ENCODE data around the gene NRXN3. TPM values are rescaled to one million over a fixed set of nuclear protein-coding genes. Genes with fewer than 3 reads are reported as not detected.

Gene NRXN3
- total RNA-seq, 1 donor, result 2.5 TPM

GRCh38 chr14:79084861-79085260, 914.7 kb downstream of the NRXN3 start:
- Histone ChIP-seq H4K20me1 (ENCODE audit: insufficient read depth, low read length) (no peaks in the 10 kb centered on the region), H3K9me3 (ENCODE audit: low read depth, low read length) (no peaks in the 10 kb centered on the region), H3K4me1 (ENCODE audit: insufficient read depth, low read length) (no peaks in the 10 kb centered on the region), H3K4me3 (ENCODE audit: insufficient read depth, low read length) (no peak overlapping the region), H3K36me3 (ENCODE audit: insufficient read depth, low read length) (no peaks in the 10 kb centered on the region), H3K4me2 (ENCODE audit: insufficient read depth, low read length) (no peak overlapping the region), H2AFZ (ENCODE audit: low read length) (no peak overlapping the region), H3K27ac (ENCODE audit: low read depth, low read length) (no peak overlapping the region), H3K79me2 (ENCODE audit: insufficient read depth, low read length) (no peaks in the 10 kb centered on the region), H3K27me3 (ENCODE audit: insufficient read depth, low read length) (no peaks in the 10 kb centered on the region)
- TF ChIP-seq, protein P1, sequence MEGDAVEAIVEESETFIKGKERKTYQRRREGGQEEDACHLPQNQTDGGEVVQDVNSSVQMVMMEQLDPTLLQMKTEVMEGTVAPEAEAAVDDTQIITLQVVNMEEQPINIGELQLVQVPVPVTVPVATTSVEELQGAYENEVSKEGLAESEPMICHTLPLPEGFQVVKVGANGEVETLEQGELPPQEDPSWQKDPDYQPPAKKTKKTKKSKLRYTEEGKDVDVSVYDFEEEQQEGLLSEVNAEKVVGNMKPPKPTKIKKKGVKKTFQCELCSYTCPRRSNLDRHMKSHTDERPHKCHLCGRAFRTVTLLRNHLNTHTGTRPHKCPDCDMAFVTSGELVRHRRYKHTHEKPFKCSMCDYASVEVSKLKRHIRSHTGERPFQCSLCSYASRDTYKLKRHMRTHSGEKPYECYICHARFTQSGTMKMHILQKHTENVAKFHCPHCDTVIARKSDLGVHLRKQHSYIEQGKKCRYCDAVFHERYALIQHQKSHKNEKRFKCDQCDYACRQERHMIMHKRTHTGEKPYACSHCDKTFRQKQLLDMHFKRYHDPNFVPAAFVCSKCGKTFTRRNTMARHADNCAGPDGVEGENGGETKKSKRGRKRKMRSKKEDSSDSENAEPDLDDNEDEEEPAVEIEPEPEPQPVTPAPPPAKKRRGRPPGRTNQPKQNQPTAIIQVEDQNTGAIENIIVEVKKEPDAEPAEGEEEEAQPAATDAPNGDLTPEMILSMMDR (IDR thresholded peaks at IDR 0.05; ENCODE audit: extremely low read depth, low read depth, low read length), result no peak
- no peak for DNase-seq (ENCODE audit: insufficient read length, low spot score, missing footprints)

DNA sequence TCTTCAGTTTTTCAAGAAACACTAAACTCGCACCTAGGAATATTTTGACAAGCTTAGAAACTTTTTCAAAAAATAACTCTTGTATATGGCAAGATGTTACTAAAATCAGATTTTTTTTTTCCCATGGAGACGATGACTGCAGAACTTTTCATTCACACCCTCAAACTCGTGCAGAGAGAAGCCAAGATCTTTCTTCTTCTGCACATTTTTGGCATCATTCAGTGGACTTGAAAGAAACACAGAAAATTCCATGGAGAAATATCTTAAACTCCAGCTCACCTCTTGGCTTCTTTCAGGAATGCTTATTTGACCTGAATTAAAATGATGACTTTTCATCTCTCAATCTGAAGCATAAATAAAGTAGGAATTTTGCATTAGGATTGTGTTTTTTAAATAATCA, 919.4 kb downstream of the NRXN3 start:
- H3K27ac ChIP-seq (ENCODE audit: low read depth, low read length), result no peak overlapping the region
- H4K20me1 ChIP-seq (ENCODE audit: insufficient read depth, low read length), result no peaks in the 10 kb centered on the region
- no peak for DNase-seq (ENCODE audit: insufficient read length, low spot score, missing footprints)
- no peak overlapping the region for H3K4me2 ChIP-seq (ENCODE audit: insufficient read depth, low read length)
- TF ChIP-seq, protein P1 (IDR thresholded peaks at IDR 0.05; ENCODE audit: extremely low read depth, low read depth, low read length), result no peak
- no peaks in the 10 kb centered on the region for H3K4me1 ChIP-seq (ENCODE audit: insufficient read depth, low read length)
- H2AFZ ChIP-seq (ENCODE audit: low read length), result no peak overlapping the region
- no peak overlapping the region for H3K4me3 ChIP-seq (ENCODE audit: insufficient read depth, low read length)
- no peaks in the 10 kb centered on the region for H3K36me3 ChIP-seq (ENCODE audit: insufficient read depth, low read length)
- no peaks in the 10 kb centered on the region for H3K27me3 ChIP-seq (ENCODE audit: insufficient read depth, low read length)
- H3K79me2 ChIP-seq (ENCODE audit: insufficient read depth, low read length), result no peaks in the 10 kb centered on the region
- no peaks in the 10 kb centered on the region for H3K9me3 ChIP-seq (ENCODE audit: low read depth, low read length)

DNA sequence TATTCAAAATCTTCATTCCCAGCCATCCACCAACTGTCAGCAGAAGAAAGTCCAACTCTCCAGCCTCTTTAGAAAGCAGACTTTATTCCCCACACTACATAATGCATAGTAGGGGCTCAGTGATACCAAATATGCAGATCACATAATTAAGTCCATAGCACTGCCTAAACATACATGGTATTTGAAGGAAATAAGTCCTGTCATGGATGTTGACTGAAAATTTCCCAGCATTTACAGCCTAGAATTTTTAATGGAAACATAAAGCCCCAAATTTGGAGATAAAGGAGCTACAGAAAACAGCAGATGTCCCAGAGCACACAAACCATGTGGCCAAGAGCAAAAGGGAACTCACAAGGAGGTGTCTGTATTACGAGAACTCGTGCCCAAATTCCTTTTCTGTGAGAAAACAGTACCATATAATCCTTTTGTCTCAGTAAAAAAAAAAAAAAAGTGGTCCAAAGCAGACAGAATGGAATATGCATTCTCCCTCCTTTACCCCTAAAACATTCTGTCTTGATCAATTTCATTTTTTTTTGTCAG, 920.5 kb downstream of the NRXN3 start:
- DNase-seq (ENCODE audit: insufficient read length, low spot score, missing footprints), result no peak
- H2AFZ ChIP-seq (ENCODE audit: low read length), result no peak overlapping the region
- TF ChIP-seq, protein P1 (IDR thresholded peaks at IDR 0.05; ENCODE audit: extremely low read depth, low read depth, low read length), result no peak
- H4K20me1 ChIP-seq (ENCODE audit: insufficient read depth, low read length), result no peaks in the 10 kb centered on the region
- H3K27me3 ChIP-seq (ENCODE audit: insufficient read depth, low read length), result no peaks in the 10 kb centered on the region
- no peaks in the 10 kb centered on the region for H3K36me3 ChIP-seq (ENCODE audit: insufficient read depth, low read length)
- no peaks in the 10 kb centered on the region for H3K79me2 ChIP-seq (ENCODE audit: insufficient read depth, low read length)
- H3K4me1 ChIP-seq (ENCODE audit: insufficient read depth, low read length), result no peaks in the 10 kb centered on the region
- no peaks in the 10 kb centered on the region for H3K9me3 ChIP-seq (ENCODE audit: low read depth, low read length)
- no peak overlapping the region for H3K27ac ChIP-seq (ENCODE audit: low read depth, low read length)
- H3K4me2 ChIP-seq (ENCODE audit: insufficient read depth, low read length), result no peak overlapping the region
- no peak overlapping the region for H3K4me3 ChIP-seq (ENCODE audit: insufficient read depth, low read length)

- no peak overlapping the region for H3K4me3 ChIP-seq (ENCODE audit: insufficient read depth, low read length)
- TF ChIP-seq, protein P1 (IDR thresholded peaks at IDR 0.05; ENCODE audit: extremely low read depth, low read depth, low read length), result no peak
- H3K9me3 ChIP-seq (ENCODE audit: low read depth, low read length), result no peaks in the 10 kb centered on the region
- H3K27ac ChIP-seq (ENCODE audit: low read depth, low read length), result no peak overlapping the region
- no peak overlapping the region for H3K4me2 ChIP-seq (ENCODE audit: insufficient read depth, low read length)
- no peaks in the 10 kb centered on the region for H3K36me3 ChIP-seq (ENCODE audit: insufficient read depth, low read length)
- no peaks in the 10 kb centered on the region for H3K27me3 ChIP-seq (ENCODE audit: insufficient read depth, low read length)
- no peak overlapping the region for H2AFZ ChIP-seq (ENCODE audit: low read length)
- no peaks in the 10 kb centered on the region for H3K79me2 ChIP-seq (ENCODE audit: insufficient read depth, low read length)
- H3K4me1 ChIP-seq (ENCODE audit: insufficient read depth, low read length), result no peaks in the 10 kb centered on the region
- no peak for DNase-seq (ENCODE audit: insufficient read length, low spot score, missing footprints)
- H4K20me1 ChIP-seq (ENCODE audit: insufficient read depth, low read length), result no peaks in the 10 kb centered on the region
Observed at GRCh38 chr14:79091381-79091963, 921.3 kb downstream of the NRXN3 start.

Data from osteoblast (primary cell).